ENCODE data around the gene COL20A1.

The COL20A1 gene

GRCh38 chr20:63307538-63308217, 14.7 kb downstream of the COL20A1 start:
- Histone ChIP-seq H3K27ac (ENCODE audit: poor library complexity, severe bottlenecking) (no peak overlapping the region), H3K36me3 (ENCODE audit: low read depth) (no peaks in the 10 kb centered on the region), H3K4me3 (ENCODE audit: severe bottlenecking) (no peak overlapping the region), H3K9me3 (ENCODE audit: severe bottlenecking) (no peaks in the 10 kb centered on the region), H3K27me3 (ENCODE audit: insufficient read depth, poor library complexity, severe bottlenecking) (peaks cover 20% of the 10 kb centered on the region), H3K4me1 (ENCODE audit: insufficient read depth, poor library complexity, severe bottlenecking) (no peaks in the 10 kb centered on the region)
- TF ChIP-seq CTCF (IDR thresholded peaks at IDR 0.05; ENCODE audit: poor library complexity, severe bottlenecking) = no peak
- ATAC-seq (ENCODE audit: low read depth) = no peak
- peak; percentile 83 for DNase-seq (ENCODE audit: low spot score)

GRCh38 chr20:63308218-63308911, 15.4 kb downstream of the COL20A1 start:
- TF ChIP-seq CTCF (IDR thresholded peaks at IDR 0.05; ENCODE audit: poor library complexity, severe bottlenecking) = no peak
- Histone ChIP-seq H3K27ac (ENCODE audit: poor library complexity, severe bottlenecking) (no peak overlapping the region), H3K36me3 (ENCODE audit: low read depth) (no peaks in the 10 kb centered on the region), H3K4me1 (ENCODE audit: insufficient read depth, poor library complexity, severe bottlenecking) (no peaks in the 10 kb centered on the region), H3K4me3 (ENCODE audit: severe bottlenecking) (no peak overlapping the region), H3K9me3 (ENCODE audit: severe bottlenecking) (no peaks in the 10 kb centered on the region), H3K27me3 (ENCODE audit: insufficient read depth, poor library complexity, severe bottlenecking) (peaks cover 20% of the 10 kb centered on the region)
- DNase-seq (ENCODE audit: low spot score) = peak; percentile 86
- no peak for ATAC-seq (ENCODE audit: low read depth)

GRCh38 chr20:63309261-63310071, 16.5 kb downstream of the COL20A1 start:
- no peaks in the 10 kb centered on the region for H3K4me1 ChIP-seq (ENCODE audit: insufficient read depth, poor library complexity, severe bottlenecking)
- TF ChIP-seq CTCF (IDR thresholded peaks at IDR 0.05; ENCODE audit: poor library complexity, severe bottlenecking) = peak; percentile 99
- H3K27me3 ChIP-seq (ENCODE audit: insufficient read depth, poor library complexity, severe bottlenecking) = peaks cover 24% of the 10 kb centered on the region
- no peak overlapping the region for H3K27ac ChIP-seq (ENCODE audit: poor library complexity, severe bottlenecking)
- no peak overlapping the region for H3K4me3 ChIP-seq (ENCODE audit: severe bottlenecking)
- ATAC-seq (ENCODE audit: low read depth) = peak; percentile 54
- no peaks in the 10 kb centered on the region for H3K36me3 ChIP-seq (ENCODE audit: low read depth)
- DNase-seq (ENCODE audit: low spot score) = peak; percentile 88
- H3K9me3 ChIP-seq (ENCODE audit: severe bottlenecking) = no peaks in the 10 kb centered on the region

- no peaks in the 10 kb centered on the region for H3K4me1 ChIP-seq (ENCODE audit: insufficient read depth, poor library complexity, severe bottlenecking)
- no peak for DNase-seq (ENCODE audit: low spot score)
- H3K27me3 ChIP-seq (ENCODE audit: insufficient read depth, poor library complexity, severe bottlenecking) = peaks cover 24% of the 10 kb centered on the region
- no peak overlapping the region for H3K27ac ChIP-seq (ENCODE audit: poor library complexity, severe bottlenecking)
- TF ChIP-seq CTCF (IDR thresholded peaks at IDR 0.05; ENCODE audit: poor library complexity, severe bottlenecking) = no peak
- ATAC-seq (ENCODE audit: low read depth) = peak; percentile 24
- no peaks in the 10 kb centered on the region for H3K36me3 ChIP-seq (ENCODE audit: low read depth)
- no peaks in the 10 kb centered on the region for H3K9me3 ChIP-seq (ENCODE audit: severe bottlenecking)
- H3K4me3 ChIP-seq (ENCODE audit: severe bottlenecking) = no peak overlapping the region
Observed at GRCh38 chr20:63310265-63310991, 17.4 kb downstream of the COL20A1 start.
